ENCODE results near the gene GCHFR.

- no peak for TF ChIP-seq CTCF (tag by site-specific recombination; IDR thresholded peaks at IDR 0.05)
- no peak for TF ChIP-seq ZNF561 (tag by site-specific recombination; IDR thresholded peaks at IDR 0.05; ENCODE audit: borderline replicate concordance)
- no peak for TF ChIP-seq ZNF394 (tag by site-specific recombination; IDR thresholded peaks at IDR 0.05; ENCODE audit: borderline replicate concordance)
- TF ChIP-seq ZNF138 (tag by site-specific recombination; IDR thresholded peaks at IDR 0.05; ENCODE audit: borderline replicate concordance): no peak
- TF ChIP-seq ZIC2 (tag by site-specific recombination; IDR thresholded peaks at IDR 0.05): no peak
- no peak for TF ChIP-seq ZFP41 (tag by site-specific recombination; IDR thresholded peaks at IDR 0.05; ENCODE audit: borderline replicate concordance)
- no peak for TF ChIP-seq ZNF423 (tag by site-specific recombination; IDR thresholded peaks at IDR 0.05)
- no peak for TF ChIP-seq PRDM4 (tag by site-specific recombination; IDR thresholded peaks at IDR 0.05)
- TF ChIP-seq AEBP2 (tag by site-specific recombination; IDR thresholded peaks at IDR 0.05; ENCODE audit: borderline replicate concordance): no peak
- no peak for TF ChIP-seq ZBTB7A (tag by site-specific recombination; IDR thresholded peaks at IDR 0.05; ENCODE audit: low read depth)
- no peak for TF ChIP-seq SP3 (tag by site-specific recombination; IDR thresholded peaks at IDR 0.05)
- TF ChIP-seq ZBTB26 (tag by site-specific recombination; optimal IDR thresholded peaks at IDR 0.05): no peak
- no peak for TF ChIP-seq ZNF23 (tag by site-specific recombination; IDR thresholded peaks at IDR 0.05; ENCODE audit: borderline replicate concordance)
- no peak for TF ChIP-seq ZNF791 (tag by site-specific recombination; IDR thresholded peaks at IDR 0.05)
Measured at GRCh38 chr15:40789999-40790398, 26.1 kb downstream of the GCHFR start.

Measured in HEK293 (cell line).